EH (cell line): ENCODE data around the gene ITGB8.
"Not testable (repeated sequence)": the region's sequence is repeated elsewhere in the genome, so short reads cannot be mapped to it uniquely, and the experiment has no call there.

Source experiments
- DNase-seq: peaks from one replicate; pipeline ENCODE4 v3.0.0-alpha.2; 2015; ENCODE audit warnings: low read depth

The ITGB8 gene

DNA sequence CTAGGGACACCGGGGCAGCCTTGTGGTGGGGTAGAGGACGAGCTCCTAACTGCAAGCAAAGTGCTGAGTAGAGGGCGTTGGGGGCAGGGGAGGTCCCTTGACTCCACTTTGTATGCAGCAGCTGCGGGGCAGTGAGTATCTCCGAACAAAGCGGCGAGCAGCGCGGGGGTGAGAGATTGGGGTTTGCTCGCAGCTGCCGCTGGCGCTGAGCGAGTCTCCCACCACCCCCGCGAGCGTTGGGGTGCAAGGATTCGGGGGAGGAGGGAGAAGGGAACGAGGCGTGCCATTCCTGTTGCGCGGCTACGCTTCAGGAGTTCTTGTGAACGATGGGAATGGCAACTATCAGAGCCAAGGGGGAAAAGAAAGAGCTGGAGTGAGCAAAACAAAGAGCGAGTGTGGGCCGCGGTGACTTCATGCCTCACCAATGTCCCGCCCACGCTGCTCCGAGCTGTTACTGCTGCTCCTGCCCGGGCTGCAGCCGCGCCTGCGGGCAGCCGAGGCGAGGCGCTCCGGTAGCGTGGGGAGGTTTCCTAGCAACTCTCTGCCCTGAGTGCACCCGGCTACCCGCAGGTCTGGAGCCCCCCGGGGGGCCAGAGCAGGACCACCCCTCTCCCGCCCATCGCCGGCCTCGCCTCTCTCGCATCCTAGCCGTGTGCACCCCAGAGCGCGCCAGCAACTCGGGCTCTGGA is at the start of gene ITGB8:
Gene ITGB8 (plus strand): TSS at position 662 of the 689 bp plus-strand sequence. CDS start 907 bp downstream, outside the sequence.
- DNase-seq = peak; percentile 77

DNA sequence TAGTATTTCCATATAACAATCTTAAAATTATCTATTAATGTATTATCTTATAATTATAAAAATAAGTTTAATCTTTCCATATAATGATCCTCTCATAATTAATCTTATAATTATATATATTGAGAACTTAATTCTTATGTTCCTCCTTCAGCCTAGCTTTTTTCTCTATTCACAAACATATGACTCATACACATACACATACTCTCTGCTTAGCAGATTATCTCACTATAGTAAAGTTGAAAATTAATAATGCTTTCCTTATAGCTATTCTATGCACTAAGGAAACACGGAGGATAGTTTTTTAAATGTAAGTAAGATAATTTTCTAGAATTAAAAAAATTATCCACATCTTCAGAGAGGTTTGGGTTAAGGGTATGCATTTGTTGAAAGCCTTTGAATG is 47.7 kb upstream of the ITGB8 start:
- DNase-seq = no peak

DNA sequence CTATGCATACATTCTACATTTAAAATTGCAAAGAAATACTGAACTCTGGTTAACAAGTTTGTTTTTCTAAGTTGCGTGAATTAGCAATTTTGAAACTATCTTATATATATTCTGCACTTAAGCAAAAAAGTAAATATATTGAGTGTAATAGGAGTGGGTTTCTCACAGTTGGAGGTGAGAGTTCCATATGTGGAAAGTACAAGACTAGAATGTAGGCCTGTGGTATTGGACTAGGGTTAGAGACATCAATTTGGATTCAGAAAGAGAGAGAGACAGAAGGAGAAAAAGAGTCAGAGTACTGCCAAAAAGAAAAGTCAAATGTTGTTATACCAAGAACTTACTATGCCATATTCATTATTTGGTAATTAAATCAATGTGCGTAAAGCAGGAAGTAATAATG is 47.3 kb upstream of the ITGB8 start:
- DNase-seq = no peak

DNA sequence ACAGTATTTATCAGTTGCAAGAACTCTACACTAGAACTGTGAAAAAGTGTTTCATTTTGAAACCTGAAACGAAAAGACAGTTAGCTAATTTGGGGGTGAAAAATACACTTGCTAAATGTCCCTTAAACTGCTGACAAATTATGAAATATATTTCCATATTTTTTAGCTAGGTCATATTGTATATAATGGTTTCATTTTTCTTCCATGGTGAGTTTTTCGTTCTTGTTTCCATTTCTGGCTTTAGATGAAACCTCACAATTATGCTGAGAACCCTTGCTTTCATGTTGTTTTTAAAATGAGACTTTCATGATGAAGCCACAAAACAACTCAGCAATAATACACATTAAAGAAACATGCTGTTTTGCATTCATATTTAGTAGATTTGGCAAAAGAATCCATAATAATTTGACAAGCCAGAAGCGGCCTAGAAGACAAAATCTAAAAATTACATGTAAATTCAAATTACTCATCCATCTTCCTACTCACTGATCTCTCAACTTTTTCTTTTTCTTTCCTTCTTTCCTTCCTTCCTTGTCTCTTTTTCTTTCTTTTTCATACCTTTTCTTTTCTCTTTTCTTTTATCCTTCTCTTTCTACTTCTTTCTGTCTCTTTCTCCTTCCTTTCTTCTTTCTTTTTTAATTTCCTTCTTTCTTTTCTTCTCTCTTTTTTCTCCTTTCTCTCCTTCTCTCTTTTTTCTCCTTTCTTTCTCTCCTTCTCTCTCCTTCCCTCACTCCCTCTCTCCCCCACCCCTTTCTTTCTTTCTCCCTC is 46.5 kb upstream of the ITGB8 start:
- no peak for DNase-seq

DNA sequence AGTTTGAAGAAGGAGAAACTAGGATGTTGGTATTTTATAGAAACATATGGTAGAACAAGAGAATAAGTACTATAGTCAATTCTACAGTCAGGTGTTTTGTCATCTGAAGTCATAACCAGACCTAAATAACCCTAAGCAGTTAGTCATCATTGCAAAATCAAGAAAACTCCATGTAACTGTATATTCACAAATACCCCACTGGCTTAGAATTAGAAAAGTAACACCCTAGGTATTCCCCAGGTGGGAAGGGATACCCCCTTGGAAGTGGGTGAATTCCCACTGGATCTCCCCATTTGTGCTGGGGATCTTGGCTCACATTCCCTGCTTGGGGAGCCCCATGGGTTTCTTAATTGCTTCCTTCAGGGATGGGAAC is 45.9 kb upstream of the ITGB8 start:
- no peak for DNase-seq

DNA sequence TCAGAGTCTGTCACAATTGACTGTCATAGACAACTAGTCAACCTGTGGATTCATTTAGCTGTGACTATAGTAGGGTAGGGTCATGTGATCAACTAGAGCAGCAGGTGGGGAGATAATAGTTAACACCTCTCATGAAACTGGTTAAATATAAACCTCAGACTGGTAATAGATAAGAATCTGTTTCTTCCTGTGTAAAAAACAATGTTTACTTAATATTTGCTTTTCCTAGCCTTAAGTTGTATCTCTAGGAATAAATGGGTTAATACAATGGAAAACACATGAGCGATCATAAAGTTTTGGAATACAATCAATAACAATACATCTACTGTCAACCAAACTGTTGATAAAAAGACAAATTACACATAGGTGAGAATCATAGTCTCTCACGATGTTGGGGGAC is 43.4 kb upstream of the ITGB8 start:
- DNase-seq = no peak

DNA sequence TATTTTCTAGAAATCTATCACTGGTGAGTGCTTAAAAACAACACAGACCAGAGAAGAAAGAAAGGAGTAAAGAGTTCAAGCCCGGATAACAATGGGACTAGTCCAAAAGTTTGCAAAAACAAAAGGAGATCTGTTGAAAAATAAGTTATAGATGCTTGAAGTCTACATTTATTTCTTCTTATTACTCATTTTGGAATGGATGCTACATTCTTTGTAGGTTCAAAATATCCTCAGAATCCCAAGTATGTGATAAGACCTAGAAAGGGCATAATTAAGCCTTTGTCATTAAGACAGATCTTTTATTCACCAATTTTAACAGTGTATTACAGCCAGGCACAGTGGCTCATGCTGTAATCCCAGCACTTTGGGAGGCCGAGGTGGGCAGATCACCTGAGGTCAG is 42.7 kb upstream of the ITGB8 start:
- DNase-seq = no peak

DNA sequence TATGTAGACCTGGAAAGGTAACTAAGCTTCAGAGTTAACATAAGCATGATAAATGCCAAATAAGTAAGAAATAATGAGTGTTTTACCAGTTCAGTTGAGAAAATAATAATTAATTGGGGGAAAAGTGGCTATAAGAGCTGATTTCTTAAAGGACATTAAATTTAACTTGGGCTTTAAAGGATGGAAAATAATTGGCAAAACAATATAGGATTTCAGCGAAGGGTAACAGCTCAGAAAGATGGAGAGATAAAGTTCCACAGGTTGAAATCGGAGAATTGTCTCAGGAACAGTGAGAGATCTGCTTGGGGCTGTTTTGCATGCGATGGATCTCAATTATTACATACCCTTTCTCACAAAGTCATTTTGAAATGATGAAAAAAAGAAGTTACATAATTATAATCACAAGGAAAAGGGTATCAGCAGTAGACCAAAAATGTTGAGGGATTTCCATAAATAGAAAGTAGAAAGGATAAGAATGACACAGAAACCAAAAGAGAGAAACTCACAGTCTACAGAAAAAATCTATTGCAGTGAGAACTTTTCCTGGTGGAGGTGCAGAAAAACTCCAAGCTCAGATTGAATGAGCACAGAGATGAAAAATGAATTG is 40.1 kb upstream of the ITGB8 start:
- no peak for DNase-seq

DNA sequence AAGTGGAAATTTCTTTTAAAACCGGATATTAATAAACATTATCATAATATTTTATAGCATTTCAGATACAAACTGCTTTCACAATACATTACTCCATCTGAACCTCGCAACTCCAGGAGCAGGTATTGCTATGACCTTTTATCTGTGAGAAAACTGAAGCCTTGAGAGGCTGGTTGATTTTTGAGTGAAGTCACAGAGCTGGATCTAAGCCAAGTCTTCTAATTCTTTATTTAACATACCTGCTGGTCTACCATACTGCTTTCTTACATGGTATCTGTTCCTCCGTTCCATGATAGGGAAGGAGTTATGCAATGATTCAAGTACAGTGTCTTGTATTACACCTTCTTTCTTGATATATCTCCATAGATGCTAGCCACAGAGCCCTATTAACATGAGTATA is 37.4 kb upstream of the ITGB8 start:
- no peak for DNase-seq

DNA sequence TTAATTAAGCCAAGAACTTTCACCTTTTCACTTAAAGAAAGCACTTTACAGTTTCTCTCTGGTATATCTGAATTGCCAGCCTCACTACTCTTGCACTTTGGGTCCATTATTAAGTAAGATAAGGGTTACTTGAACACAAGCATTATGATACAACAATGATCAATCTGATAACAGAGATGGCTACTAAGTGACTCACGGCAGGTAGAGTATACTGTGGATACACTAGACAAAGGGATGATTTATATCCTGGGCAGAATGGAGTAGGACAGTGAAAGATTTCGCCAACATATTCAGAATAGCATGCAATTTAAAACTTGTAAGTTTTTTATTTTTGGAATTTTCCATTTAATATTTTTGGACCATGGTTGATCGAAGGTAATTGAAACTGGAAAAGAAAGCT is 34.3 kb upstream of the ITGB8 start:
- no peak for DNase-seq

DNA sequence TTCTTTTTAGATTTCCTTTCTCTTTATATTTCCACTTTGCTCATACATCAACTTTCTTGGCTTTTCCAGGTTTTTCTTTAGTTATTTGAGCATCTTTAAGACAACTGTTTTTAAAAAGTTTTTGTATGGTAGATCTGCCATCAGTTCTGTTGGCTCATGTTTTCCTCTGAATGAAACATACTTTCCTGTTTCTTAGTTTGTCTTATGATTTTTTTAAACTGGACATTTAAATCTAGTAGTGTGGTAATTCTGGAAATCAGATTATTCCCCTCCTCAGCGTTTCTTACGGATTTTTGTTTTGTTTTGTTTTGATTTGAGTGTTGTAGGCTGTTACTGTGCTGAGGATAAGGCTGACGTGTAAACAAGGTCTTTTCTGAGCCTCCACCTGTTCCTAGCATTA is 33.8 kb upstream of the ITGB8 start:
- no peak for DNase-seq

DNA sequence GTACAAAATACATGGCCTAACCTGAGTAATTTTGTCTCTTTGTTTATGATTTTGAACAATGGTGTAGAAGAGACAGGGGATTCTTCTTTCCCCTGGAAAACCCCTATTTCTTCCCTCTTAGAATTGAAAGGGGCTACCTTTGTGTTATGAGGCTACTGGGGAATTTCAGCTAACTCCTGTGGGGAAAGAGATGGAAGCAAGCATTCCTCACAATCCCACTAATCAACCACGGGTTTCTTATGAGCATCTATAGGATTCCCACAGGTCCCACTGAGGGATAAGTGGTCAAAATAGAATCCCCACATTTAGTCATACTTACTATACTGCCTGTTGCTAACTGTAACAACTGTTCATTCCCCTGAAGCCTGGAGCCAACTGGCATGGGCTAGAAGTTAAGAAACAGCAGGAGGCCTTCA is 32.2 kb upstream of the ITGB8 start:
- no peak for DNase-seq

DNA sequence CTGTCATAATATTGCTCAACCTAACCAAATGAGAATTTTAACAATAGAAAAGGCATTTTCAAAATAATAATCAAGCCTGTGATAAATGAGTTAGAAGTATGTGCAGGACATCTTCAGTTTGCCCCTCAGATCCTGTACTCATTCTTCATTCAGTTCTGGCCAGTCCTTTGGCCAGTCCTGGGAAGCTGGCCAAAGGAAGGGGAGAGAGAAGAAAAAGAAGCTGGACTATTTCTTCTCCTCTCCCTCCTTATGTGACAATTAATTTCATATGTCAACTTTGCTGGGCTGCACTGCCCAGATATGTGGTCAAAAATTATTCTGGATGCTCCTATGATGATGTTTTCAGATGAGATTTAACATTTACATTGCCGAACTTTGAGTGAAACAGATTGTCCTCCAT is 31.6 kb upstream of the ITGB8 start:
- no peak for DNase-seq

DNA sequence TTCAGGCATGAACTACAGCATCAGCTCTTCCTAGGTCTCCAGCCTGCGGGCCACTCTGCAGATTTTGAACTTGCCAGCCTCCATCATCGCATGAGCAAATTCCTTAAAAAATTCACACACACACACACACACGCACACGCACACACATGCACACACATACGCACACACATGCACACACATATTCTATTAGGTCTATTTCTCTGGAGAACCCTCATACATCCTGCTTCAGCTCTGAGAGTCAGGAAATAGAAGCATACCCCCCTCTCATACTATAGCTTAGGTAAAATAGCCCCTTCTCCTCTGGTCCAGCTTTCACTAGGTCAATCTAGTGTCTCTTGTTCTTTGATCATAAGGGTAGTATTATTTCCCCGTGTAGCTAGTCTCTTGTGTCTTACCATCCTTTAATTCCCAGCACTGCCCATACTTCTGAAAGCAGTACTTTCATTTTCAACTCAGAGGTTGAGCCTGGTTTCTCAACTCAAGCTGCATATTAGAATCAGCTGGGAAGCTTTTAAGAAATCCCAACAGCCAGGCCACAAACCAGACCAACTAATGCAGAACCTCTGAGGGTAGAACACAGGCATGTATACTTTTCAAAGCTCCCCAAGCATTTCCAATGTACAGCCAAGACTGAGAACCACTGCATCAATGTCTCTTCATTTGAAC is 30.9 kb upstream of the ITGB8 start:
- DNase-seq = no peak

DNA sequence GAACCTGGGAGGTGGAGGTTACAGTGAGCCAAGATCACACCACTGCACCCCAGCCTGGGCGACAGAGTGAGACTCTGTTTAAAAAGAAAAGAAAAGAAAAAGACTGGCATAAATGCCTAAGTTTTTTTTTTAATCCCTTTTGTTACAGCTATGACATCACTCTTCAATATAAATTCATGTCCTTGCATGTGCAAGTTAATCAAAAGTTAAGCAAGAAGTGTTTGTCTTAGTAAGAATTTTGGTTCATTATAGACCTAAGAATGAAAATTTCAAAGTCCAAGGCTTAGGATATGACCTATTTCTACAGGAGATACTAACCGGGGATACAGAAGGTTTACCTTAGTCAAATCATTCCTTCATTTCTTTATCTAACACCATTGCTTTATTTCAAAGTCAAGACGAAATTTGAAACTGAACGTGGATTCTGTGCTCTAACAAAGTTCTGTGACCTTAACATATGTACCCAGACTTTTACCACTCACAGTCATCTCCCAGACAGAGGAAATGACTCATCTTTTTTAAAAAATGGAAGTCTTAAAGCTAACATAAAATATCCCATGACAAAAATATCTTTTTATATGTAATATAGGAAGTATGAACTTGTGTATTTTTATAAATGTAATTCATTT is 29.3 kb upstream of the ITGB8 start:
- DNase-seq = no peak

DNA sequence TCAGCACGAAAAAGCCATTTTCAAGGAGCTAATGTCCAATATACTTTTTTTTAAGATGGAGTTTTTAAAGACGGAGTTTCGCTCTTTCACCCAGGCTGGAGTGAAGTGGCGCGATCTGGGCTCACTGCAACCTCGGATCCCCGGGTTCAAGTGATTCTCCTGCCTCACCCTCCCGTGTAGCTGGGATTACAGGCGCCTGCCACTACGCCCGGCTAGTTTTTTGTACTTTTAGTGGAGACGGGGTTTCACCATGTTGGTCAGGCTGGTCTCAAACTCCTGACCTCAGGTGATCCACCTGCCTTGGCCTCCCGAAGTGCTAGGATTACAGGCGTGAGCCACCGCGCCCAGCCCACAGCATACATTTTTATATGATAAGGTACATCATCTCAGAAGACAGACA is 28.4 kb upstream of the ITGB8 start:
- DNase-seq = not testable (repeated sequence)

DNA sequence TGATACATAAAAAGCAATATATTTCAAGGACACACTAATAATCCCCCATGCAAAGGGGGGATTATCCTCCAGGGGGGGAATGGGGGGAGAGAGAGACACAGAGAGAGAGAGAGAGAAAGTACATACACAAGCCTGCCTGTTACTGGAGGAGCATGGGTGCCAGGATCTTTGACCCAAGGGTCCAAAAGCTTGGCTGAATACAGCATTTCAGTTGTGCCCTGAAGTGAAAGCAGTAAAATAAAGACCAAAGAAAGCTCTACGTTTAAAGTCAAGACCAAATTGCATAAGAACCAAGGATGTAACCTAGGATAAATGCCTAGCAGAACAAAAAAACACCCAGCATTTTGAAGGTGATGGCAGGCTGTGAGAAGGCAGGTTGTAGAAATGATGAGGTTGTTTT is 27.8 kb upstream of the ITGB8 start:
- DNase-seq = no peak

DNA sequence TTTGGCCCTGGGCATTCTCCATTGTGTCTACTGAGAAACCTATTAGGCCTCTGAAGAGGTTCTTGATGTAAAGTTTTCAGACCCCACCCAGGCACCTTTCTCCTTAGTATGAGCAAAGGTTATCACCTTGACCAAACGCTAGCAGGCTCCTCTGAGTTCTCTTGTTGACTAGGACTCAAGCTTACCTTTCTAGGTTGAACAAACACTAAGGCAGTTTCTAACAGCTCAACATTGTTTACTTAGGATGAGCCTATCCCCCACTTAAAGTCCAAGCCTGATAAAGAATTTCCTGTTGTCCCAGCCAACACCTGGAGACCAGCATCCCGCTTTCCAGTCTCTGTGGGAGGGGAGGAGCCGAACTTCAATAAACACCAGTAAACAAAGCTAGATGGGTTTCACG is 26.3 kb upstream of the ITGB8 start:
- no peak for DNase-seq

DNA sequence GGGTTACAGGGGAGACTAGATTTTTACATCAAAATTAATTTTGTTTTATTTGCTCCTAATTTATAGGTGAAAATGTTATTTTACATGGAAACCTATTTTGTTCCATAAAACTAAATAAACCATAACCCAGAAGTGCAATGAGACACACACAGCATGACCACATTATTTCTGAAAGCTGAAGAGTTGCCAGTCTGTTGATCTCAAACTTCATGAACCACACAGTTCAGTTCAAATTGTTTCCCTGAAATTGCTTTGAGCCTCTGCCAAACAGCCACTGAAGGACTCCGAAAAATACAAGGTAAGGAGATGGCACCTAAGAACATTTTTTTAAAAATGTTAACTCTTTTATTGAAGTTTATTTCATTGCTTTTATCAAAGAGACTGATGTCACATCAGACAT is 25.0 kb upstream of the ITGB8 start:
- no peak for DNase-seq

DNA sequence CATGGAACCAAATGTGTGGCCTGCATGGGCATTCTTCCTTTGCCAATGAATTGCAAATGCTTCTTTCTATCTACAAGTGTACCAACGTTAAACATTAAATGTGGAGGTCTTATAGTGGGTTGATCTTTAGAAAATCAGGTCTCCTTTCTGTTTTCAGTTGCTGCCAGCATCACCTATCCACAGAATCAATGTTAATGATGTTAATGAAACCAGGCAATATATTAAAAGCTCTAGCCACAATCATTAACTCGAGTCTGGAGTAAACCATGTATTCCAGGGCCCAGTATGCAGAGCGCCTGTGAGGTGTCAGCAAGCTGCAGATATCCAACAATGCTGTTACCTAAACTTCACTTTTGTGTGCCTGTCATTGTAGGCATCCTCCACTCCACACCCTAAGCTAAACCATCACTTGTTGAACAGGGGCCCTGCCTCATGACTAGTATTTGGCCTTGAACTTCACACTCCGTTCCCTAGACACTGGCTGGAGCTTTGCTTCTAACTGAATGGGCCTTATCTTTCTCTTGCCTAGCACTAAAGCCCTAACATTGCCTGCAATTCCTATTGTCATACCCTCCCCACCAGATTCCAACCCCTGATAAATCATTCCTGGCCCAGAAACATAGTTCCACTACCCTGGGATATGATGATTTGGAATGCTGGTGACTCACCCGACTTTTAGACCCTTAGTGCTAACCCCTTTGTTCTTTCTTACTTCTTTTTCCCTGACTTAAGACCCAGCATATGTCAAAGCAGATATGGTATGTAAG is 24.3 kb upstream of the ITGB8 start:
- no peak for DNase-seq

DNA sequence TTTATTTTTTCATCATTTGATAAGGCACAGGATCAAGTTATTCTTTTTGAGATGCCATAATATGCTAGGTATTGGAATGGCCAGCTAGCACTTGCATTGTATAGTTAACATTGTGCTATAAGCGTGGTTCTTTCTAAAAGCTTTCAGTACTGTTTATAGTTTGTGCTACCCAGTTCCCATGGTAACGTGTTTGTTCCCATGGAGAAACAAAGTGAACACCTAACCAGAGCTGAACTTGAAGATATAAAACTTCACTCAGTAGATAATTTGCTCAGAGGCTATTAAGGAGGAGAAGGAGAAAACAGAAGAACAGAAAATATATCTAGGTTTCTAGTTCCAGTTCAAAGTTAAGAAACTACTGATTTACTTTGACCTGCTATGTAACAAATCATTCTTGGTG is 23.6 kb upstream of the ITGB8 start:
- no peak for DNase-seq

DNA sequence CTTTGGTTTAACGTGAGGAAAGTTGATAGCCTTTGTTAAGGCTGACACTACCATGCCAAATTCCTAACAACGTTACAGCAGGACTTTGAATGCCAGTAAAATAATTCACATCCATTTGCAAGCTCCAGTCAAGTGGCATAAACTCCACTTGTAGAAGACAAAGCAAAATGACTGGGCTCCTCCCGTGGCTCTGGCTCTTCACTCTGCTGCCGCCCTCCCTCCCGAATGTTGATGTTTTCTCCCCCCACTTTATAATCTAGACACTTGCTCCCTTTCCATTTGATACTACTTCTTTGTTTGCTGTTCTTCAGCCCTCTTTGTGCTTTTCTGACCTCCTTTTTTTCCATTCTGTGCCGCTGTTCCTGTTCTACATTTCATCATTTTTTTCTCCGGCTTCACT is 22.8 kb upstream of the ITGB8 start:
- no peak for DNase-seq
